ENCODE results near the gene MGST2.

The MGST2 gene

DNA sequence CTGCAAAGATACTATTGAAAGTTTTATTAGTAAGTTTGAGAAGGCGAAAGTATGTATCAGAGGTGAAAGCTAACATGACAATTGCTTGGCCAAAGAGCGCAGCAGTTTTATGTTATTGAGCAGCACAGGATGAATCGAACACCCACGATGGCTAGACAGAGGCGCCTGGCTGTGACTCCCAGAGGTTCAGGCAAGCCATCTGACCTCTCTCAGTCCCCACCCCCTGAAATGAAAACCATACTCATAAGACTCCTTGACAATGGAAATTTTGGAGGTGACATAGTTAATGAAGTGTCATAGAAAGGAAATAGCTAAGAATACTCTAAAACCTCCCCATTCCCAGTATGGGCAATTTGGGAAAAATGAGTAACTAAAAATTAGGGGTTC, 70.6 kb downstream of the MGST2 start:
- no peak for DNase-seq (ENCODE audit: low read depth in 1 of 2, low spot score in 1 of 2)

DNA sequence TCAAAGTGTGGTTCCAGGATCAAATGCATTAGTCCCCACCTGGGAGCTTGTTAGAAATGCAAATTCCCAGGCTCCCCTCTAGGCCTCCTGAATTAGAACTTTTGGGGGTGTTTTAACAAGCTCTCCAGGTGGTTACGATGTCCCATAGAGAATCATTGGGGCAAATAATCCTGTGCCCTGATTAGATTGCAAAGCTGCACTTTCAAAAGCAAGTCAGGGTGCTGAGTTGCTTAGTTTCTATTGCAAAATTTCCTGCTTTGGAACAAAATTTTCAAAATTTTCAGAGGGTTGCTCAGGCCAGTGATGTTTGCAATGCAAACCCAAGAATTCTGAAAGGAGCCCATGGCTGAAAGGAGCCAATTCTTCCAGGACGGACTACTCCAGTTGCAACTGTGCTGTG, 71.0 kb downstream of the MGST2 start:
- DNase-seq (ENCODE audit: low read depth in 1 of 2, low spot score in 1 of 2), result no peak

DNA sequence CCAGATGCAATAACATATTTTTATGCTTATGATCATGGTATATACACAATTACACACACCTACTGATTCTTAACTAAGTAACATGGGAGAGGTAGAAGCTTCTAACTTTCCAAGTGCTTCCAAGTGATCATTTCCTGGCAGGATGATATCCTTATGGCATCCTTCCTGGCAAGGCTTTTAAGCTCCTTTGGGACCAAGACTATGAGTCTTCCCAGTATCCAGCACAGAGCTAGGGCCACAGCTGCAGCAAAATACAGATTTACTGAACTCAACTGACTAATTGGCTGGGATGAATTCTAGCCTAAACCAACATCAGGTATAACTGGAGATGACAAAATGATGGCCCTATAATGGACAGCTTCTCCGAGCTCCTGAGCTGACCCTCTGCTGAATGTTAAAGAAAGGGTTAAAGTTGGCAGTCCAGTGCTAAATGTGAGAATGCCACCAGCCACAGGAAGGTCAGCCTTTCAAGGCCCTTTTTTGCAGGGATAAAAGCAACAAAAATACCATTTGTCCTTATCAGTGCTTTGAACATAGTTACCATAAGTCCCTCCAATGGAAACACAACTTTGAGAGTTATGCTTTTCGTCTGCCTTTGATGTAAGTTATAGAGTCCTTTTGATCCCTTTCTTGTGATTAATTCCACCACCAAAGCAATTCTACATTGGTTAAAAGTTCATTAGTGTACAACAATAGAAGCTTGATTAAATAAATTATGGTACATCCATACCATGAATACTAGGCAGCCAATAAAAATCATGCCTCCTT, 73.4 kb downstream of the MGST2 start:
- DNase-seq (ENCODE audit: low read depth in 1 of 2, low spot score in 1 of 2), result no peak

DNA sequence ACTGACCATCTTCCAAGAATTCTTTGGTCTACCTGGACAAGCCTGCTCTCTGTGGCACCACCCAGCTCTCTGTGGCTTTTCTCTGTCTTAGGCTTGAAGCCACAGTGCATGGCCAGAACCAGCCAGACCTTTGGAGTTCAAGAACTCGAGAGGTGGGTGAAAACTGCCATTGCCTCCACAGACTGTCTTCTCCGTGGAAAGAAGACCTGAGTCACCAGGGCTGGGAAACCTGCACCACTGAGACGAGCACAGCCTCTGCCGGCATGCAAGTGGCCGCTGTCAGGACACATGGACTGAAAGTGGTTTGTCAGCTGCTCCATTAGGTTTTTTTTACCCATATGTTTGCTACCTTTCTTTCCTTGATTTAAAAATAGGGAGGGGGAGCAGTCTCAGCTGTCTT, 74.5 kb downstream of the MGST2 start:
- no peak for DNase-seq (ENCODE audit: low read depth in 1 of 2, low spot score in 1 of 2)

DNA sequence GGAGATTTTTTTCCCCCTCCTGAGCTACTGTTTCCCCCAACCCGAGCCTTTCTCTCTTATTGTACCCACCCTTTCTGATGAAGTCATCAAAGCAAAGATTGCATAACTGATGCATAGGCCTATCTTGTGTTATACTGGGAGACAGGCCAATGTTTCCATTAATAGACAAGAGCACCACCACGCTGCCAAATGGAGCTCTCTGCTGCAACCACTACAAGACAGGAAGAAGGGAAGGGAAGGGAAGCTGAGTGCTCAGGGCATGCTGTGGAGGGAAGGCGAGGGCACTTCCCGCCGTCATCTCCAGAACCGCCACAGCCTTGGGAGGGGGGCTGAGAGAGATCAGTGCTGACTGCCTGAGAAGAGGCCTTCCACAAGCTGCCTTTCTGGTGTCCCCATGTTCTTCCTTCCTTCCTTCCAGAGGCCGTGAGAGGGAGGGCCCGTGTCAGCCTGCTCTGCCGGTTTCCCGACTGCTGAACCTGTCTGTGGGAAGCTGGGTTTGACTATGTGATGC, 75.0 kb downstream of the MGST2 start:
- no peak for DNase-seq (ENCODE audit: low read depth in 1 of 2, low spot score in 1 of 2)

DNA sequence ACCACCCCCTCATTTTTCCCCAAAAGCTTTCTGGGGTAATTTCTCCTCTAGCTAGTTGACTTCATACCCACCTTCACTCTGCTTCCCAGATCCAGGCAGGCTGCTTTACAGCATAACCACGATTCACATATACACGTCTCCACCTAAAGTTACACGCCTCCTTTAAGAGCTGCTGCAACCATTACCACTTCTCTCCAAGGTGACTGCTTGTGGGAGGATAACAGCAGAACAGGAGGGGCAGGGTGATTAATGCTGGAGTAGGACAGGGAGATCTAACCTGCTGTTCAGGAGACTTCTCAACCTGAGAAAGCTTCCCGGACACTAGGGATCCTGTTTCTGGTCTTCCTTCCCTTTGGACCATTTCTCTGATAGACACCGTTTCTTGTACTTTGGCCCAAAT, 77.4 kb downstream of the MGST2 start:
- DNase-seq (ENCODE audit: low read depth in 1 of 2, low spot score in 1 of 2), result no peak

DNA sequence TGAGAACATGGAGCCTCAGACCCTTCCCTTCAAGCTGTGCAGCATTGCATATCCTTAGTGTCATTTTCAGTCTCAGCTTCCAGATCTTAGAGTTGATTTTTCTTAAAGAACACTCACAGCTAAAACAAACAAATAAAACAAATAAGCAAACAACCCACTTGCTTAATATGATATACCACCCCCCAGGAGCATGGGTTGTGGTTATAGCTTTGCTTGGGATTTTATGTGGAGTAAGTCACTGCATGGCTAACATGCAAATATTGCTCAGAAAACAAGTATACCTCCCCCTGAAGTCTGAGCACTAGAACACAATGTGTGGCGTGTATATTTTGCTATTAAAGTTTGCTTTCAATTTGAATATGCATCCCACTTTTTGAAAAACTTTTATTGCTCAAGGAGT, 78.6 kb downstream of the MGST2 start:
- DNase-seq (ENCODE audit: low read depth in 1 of 2, low spot score in 1 of 2), result no peak

DNA sequence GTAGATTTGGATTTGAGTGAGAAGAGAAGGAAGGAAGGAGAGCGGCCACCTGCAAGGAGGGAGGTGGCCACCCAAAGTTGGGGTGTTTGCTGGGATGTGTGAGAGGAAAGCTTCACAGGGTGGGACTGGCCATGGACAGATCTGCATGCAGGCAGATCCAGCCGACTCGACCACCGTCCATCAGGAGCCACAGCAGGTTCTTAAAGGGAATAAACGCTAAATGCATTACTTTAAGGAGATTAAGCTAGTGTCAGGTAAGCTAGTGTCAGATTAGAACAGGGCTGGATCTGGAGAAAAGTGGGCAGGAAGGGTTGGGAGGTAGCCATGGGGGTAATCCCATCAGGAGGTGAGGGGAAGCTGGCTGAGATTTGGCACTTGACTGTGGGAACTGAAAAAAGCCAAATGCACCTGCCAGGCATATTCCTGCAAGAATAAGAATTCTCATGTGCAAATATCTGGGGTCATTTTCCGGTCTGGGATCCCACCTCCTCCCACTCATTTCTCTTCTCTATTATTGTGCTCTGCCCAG, 79.6 kb downstream of the MGST2 start:
- DNase-seq (ENCODE audit: low read depth in 1 of 2, low spot score in 1 of 2), result no peak

DNA sequence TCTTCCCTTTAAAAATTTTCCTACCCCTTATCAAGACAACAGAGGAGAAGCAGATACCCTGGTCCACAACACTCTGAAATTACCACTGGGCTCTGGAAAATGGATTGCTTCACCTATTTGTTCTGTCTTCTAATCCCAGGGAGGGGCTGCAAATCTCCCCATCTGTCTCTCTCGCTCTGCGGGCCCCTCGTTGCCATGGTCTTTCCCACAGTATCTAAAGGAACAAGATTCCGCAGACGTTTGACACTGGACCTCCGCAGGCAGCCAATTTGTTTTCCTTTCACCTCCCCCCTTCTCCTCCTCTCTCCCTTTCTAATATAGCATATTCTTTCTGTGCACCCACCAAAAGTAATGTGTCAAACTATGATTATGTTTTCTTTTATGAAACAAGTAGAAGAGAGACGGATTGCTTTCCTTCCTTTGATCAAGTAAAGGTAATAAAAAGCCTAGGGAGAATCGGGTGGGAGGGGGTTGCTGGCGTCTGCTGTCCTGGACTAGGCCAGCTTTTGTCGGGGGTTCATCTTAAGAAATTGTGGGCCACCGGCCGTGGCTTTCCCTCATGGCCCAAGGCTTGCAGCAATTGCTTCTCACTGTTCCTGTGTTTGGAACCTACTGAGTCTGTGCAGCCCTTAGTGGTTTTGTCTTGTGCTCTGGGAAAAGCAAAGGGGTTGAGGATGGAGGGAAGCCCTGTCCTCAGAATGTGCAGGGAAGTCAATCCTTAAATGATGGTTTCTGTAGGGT, 81.0 kb downstream of the MGST2 start:
- no peak for DNase-seq (ENCODE audit: low read depth in 1 of 2, low spot score in 1 of 2)

DNA sequence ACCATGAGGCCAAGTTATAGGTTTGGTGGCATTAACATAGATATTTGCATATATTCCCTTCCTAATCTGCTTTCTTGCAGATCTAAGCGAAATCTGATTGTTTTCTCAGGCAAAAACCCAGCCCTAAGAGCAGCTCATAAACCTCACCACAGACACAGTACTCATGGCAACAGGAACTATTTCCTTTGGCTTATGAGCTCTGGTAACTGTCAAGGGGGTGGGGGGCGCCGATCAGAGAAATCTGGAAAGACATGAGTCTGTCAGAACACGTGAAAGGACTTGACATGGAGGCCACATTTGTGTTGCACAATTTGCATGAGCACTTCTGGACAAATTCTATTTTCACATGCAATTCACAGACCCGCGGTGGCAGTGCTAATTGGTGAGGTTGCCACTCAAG, 83.7 kb downstream of the MGST2 start:
- no peak for DNase-seq (ENCODE audit: low read depth in 1 of 2, low spot score in 1 of 2)

DNA sequence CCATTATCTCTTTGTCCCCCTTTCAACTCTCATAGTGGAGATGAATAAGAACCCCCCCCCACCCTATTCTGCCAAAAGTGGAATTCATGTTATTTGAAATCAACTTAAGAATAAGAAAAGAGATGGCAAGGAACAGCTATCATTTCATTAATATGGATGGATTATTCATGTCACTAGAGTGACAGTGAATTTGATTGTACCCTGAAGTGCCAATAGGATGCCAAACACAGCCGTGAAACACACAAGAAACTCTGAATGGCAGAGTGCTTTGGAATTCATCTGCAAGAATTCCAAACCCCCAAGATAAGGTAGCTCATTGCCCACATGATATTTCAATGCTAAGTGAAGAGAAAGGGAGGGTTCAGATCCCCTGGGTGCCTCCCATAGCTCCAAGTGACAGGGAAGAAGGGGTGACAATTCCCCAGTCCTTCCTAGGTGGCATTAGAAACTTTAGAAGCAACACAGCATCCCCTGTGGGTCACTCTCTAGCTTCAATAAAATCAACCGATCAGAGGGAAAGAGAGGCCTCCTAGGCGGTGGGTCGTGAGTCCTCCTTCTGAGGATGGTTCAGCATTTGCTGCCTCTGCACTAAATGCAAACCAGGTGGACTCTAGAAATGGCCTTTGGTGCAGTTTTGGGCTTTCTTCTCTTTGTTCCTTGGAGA, 84.3 kb downstream of the MGST2 start:
- no peak for DNase-seq (ENCODE audit: low read depth in 1 of 2, low spot score in 1 of 2)

DNA sequence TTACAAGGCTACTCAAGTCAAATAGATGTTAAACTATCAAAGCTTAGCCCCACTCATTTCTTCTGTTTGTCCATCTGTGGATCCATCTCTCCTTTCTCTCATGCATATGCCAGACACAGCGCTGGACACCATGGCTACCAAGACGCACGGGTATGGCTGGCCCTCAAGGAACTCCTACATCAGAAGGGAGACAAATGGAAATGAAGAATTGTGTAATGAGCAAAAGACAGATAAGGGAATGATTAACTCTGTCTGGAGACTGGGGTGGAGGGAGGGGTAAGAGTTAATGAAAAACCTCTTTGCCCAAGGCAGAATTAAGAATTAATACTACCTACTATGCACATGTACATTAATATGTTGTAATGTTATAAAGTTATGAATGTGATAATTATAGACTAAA, 88.1 kb downstream of the MGST2 start:
- no peak for DNase-seq (ENCODE audit: low read depth in 1 of 2, low spot score in 1 of 2)

All from activated T-helper 1 cell treated with anti-CD3 and anti-CD28 coated beads, Interleukin-2, amount 50 U/mL, for 16 hours (primary cell).